ENCODE results near the gene SMARCB1.
A peak's percentile ranks its signal among the peaks of the same experiment; 100 is the strongest.

The SMARCB1 gene

GRCh38 chr22:23762842-23763578, 23.8 kb upstream of the SMARCB1 start, which contains the start of gene C22orf15:
TSS of gene C22orf15 (plus strand) at chr22:23762990. CDS start at chr22:23763307, 317 bp downstream.
- DNase-seq, result no peak

- DNase-seq, result no peak
Measured at GRCh38 chr22:23763579-23763945, 23.2 kb upstream of the SMARCB1 start.

GRCh38 chr22:23763954-23764353, 22.8 kb upstream of the SMARCB1 start:
- no peak for DNase-seq

- no peak for DNase-seq
Measured at GRCh38 chr22:23764899-23765881, 21.6 kb upstream of the SMARCB1 start.

GRCh38 chr22:23767303-23767672, 19.5 kb upstream of the SMARCB1 start:
- no peak for DNase-seq

- DNase-seq, result peak; percentile 86
Measured at GRCh38 chr22:23767673-23768548, 18.9 kb upstream of the SMARCB1 start, which contains the start of gene CHCHD10. TSS of gene CHCHD10 (minus strand) at chr22:23767972. CDS start at chr22:23767874, 98 bp downstream.

- no peak for DNase-seq
Measured at GRCh38 chr22:23769321-23769965, 17.3 kb upstream of the SMARCB1 start.

GRCh38 chr22:23772315-23772648, 14.5 kb upstream of the SMARCB1 start:
- DNase-seq, result no peak

GRCh38 chr22:23772649-23773473, 13.9 kb upstream of the SMARCB1 start, which contains the start of gene MMP11:
TSS of gene MMP11 (plus strand) at chr22:23772849. CDS start at chr22:23772871, 22 bp downstream.
- peak; percentile 62 for DNase-seq

- no peak for DNase-seq
Measured at GRCh38 chr22:23773483-23774113, 13.2 kb upstream of the SMARCB1 start.

- no peak for DNase-seq
Measured at GRCh38 chr22:23774114-23774921, 12.4 kb upstream of the SMARCB1 start.

GRCh38 chr22:23774922-23775436, 11.8 kb upstream of the SMARCB1 start:
- DNase-seq, result no peak

GRCh38 chr22:23775779-23776375, 10.9 kb upstream of the SMARCB1 start:
- peak; percentile 40 for DNase-seq

GRCh38 chr22:23777776-23778576, 8.8 kb upstream of the SMARCB1 start:
- DNase-seq, result no peak

- DNase-seq, result no peak
Measured at GRCh38 chr22:23778577-23778900, 8.2 kb upstream of the SMARCB1 start.

- DNase-seq, result no peak
Measured at GRCh38 chr22:23779083-23779482, 7.7 kb upstream of the SMARCB1 start.

- no peak for DNase-seq
Measured at GRCh38 chr22:23779731-23780130, 7.0 kb upstream of the SMARCB1 start.

GRCh38 chr22:23780146-23780748, 6.5 kb upstream of the SMARCB1 start:
- DNase-seq, result no peak

All from RPMI8226 (cell line).